ENCODE data around the gene ACTL7B.

DNA sequence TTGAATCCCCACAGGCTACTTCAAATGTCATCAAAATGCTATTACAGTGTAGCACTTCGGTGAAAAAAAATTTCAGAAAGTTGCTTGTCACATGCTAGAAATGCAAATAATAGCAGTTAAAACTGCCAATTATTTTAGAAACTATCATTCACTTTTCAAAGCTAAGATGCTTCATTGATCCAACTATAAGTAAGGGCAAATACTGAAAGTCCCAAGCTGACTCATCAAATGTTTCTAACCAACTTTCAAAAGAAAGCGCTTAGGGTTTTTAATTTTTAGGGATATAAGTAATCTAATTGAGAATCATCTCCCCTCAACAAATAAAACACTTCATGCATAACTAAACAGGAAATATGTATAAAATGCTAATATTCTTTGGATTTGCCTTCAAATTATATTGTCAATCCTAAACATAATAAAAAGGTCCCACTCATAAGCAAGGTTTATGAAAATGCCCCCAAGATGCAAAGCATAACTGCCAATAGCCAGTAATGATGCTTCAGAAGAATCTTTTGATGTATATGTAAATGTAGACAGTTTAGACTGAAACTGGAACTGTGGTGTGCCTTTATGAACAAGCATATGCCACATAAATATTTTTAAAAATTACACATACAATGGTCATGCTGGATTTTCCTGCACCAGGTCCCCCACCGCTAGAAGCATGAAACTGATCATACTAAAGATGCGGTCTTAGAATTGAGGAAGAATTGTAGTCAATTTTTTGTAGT, 18.4 kb upstream of the ACTL7B start:
- TF ChIP-seq, protein P1, sequence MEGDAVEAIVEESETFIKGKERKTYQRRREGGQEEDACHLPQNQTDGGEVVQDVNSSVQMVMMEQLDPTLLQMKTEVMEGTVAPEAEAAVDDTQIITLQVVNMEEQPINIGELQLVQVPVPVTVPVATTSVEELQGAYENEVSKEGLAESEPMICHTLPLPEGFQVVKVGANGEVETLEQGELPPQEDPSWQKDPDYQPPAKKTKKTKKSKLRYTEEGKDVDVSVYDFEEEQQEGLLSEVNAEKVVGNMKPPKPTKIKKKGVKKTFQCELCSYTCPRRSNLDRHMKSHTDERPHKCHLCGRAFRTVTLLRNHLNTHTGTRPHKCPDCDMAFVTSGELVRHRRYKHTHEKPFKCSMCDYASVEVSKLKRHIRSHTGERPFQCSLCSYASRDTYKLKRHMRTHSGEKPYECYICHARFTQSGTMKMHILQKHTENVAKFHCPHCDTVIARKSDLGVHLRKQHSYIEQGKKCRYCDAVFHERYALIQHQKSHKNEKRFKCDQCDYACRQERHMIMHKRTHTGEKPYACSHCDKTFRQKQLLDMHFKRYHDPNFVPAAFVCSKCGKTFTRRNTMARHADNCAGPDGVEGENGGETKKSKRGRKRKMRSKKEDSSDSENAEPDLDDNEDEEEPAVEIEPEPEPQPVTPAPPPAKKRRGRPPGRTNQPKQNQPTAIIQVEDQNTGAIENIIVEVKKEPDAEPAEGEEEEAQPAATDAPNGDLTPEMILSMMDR (IDR thresholded peaks at IDR 0.05; ENCODE audit: low read depth, low read length, poor library complexity, severe bottlenecking): no peak
- TF ChIP-seq EZH2phosphoT487 (IDR thresholded peaks at IDR 0.05; ENCODE audit: borderline replicate concordance, low read length): no peak
